Measurements from ENCODE around the gene TPH2. TPM values are rescaled to one million over a fixed set of nuclear protein-coding genes. Genes with fewer than 3 reads are reported as not detected.
A peak's percentile ranks its signal among the peaks of the same experiment; 100 is the strongest.

The TPH2 gene
- polyA plus RNA-seq, 2 of the 4 experiments (the other 2 are of a cell fraction) = not detected

GRCh38 chr12:71958457-71958856 is 19.8 kb downstream of the TPH2 start (continued):
- TF ChIP-seq ELK1 (IDR thresholded peaks at IDR 0.05; ENCODE audit: low read depth, low read length) = no peak

GRCh38 chr12:71958993-71959578 is 20.4 kb downstream of the TPH2 start:
- WGBS (ENCODE audit: missing lambda C conversion rate) = 68% methylated on average over 4 of the region's 4 CpGs
- Histone ChIP-seq H3K4me1 (no peaks in the 10 kb centered on the region), H3K27ac (no peak overlapping the region), H3K4me2 (no peak overlapping the region), H3K4me3 (no peak overlapping the region), H3K9me3 (no peaks in the 10 kb centered on the region)
- no peak for FAIRE-seq
- TF ChIP-seq HMGXB4 (CRISPR knock-in tag; IDR thresholded peaks at IDR 0.05; ENCODE audit: borderline replicate concordance) (no peak), ATOH8 (CRISPR knock-in tag; IDR thresholded peaks at IDR 0.05; ENCODE audit: low read depth) (no peak), HDAC2 (IDR thresholded peaks at IDR 0.05) (no peak), MAX (IDR thresholded peaks at IDR 0.05) (no peak), ZSCAN20 (CRISPR knock-in tag; IDR thresholded peaks at IDR 0.05) (no peak), CTCF (IDR thresholded peaks at IDR 0.05) (no peak), REST (IDR thresholded peaks at IDR 0.05) (no peak), RARB (CRISPR knock-in tag; IDR thresholded peaks at IDR 0.05) (no peak), TP53 (CRISPR knock-in tag; IDR thresholded peaks at IDR 0.05) (no peak), ZFP36 (IDR thresholded peaks at IDR 0.05; ENCODE audit: borderline replicate concordance, partially characterized antibody) (no peak), BCL3 (IDR thresholded peaks at IDR 0.05) (no peak), RAD21 (conservative IDR thresholded peaks at IDR 0.05 in 1 of 2, IDR thresholded peaks at IDR 0.05 in 1 of 2) (no peak), MAZ (IDR thresholded peaks at IDR 0.05; ENCODE audit: borderline replicate concordance, low read depth, low read length) (no peak)
- no peak for DNase-seq (ENCODE audit: low read depth in 1 of 2, low spot score in 1 of 2)
- peak in 1 of 2 experiments; percentile 37; a peak in 1 of 6 replicates for ATAC-seq
- POLR2A ChIA-PET = no interaction called here
- CTCF ChIA-PET = interaction anchor here (0.6 to 0.7 kb wide), 2 partner anchors 378 to 409 kb away, joined by 3 read pairs; no protein-coding TSS in a partner anchor
